NCI-H2107 treated with DMSO at 0.1 percent for 48 hours (cell line): ENCODE data around the gene UGT2B10.

Source experiments
- DNase-seq: peaks from one replicate; lab custom pipeline; 2025; ENCODE audit not compliant: unreplicated experiment; lab: John Stamatoyannopoulos, UW

The UGT2B10 gene

DNA sequence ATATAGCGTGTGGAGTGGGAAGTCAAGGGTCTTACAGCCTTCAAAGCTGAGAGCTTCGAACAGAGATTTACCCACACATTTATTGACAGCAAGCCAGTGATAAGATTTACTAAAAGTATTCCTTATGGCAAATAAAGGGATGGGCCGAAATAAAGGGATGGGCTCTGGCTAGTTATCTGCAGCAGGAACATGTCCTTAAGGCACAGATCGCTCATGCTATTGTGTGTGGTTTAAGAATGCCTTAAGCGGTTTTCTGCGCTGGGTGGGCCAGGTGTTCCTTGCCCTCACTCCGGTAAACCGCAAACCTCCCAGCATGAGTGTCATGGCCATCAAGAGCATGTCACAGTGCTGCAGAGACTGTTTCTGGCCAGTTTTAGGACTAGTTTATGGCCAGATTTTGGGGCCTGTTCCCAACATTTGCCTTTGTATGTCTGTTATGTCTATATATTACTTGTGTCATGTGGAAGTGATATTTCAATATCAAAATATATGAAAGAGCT is 53.5 kb downstream of the UGT2B10 start:
- no peak for DNase-seq

DNA sequence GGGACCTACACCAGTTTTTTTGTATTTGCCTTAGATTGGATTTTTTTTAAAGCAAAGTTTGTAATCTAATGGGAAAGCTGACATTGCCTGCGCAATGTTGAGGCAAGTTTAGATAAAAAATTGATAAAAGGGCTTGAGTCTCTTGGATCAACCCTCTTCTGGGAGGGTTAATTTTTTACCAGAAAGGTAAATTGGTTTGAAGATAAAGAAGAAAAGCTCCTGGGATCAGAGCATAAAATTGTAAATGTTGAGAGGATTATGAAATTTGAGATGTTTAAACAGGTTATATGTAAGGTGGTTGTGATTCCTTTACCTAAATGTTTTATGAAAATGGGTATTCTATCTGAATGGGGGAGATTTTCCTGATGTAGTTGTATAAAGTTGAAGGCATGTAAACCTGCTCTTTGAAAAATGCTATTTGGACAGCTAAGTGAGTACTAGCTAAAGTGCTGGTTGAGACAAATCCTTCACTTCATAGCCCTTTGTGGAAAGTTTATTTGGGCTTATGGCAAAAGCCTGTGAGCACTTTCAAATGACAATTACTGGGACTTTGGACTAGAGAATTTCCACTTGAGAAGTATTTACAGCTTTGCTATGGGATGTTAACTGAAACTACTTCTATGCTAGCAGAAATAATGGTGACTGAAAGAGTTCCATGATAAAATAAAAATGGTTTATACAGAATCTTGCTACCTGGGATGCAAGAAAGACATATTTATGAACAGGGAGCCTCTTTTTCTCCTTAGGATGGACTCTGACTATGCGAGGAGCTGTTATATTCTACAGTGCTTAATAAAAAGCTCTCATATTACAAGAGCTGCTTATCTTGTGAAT is 56.2 kb downstream of the UGT2B10 start:
- no peak for DNase-seq

DNA sequence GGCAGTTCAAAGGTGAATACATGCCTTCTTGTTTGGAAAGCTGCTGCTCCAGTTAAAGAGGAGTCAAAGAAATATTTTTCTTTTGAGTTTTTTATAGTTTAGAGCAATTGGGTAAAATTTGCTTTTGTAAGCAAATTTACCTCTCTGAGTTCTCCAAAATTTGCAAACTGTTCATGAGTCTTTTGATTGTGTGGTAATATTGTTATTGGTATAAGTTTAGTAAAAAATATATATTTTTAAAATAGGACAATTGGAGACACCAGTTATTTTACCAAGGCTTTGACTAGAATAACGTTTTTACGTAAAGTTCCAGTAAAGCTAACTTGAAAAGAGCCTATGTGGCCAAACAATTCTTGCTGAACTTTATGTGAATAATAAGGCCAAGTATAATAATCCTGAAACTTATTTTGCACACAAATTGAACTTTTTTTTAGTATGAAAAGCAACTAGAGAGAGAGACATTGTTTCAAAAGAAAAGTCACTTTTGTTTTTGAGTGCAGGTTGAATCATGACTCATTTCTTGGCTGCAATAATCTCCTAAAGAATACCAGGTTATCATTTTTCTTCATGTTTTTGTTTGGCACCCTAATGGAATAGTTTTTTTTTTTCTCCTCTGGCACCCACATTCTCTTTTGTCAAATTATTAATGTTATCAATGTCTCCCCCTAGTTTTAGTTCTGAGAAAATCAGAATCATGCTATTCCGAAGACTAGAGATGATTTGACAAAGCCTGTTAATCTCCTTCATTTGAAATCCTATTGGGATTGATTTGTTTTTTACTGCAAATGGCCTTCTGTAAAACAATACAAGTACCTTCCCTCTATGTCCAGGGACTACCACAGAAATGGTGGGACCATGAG is 57.1 kb downstream of the UGT2B10 start:
- no peak for DNase-seq

DNA sequence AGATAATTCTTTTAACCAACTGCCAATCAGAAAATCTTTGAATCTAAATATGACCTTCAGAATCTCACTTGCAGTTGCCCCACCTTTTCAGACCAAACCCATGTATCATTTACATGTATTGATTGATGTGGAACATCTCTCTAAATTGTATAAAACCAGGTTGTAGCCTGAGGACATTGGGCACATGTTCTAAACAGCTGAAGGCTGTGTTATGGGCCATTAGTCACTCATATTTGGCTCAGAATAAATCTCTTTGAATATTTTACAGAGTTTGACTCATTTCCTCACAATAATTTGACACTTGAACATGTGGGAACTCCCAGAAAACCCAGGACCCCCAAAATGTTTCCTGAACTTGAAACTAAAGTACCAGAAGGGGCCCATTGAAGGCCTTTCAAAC is 58.7 kb downstream of the UGT2B10 start:
- no peak for DNase-seq

DNA sequence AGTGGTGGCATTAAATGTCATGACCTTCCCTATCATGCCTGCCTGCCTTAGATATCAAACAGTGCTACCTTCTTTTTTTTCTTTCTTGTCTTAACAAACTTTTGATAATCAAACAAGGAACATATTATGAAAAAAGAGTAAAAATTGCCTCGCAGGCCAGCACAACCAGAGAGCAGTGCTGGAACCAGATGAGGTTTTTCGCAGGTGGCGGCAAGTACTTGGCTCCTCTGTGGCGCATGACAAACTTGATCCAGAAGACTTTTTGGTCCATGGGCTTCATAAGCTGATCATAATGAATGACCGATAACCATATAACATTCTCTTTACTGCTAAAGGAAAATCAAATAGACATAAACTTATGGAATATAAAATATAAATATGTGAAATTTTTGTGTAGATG is 61.8 kb downstream of the UGT2B10 start:
- no peak for DNase-seq

DNA sequence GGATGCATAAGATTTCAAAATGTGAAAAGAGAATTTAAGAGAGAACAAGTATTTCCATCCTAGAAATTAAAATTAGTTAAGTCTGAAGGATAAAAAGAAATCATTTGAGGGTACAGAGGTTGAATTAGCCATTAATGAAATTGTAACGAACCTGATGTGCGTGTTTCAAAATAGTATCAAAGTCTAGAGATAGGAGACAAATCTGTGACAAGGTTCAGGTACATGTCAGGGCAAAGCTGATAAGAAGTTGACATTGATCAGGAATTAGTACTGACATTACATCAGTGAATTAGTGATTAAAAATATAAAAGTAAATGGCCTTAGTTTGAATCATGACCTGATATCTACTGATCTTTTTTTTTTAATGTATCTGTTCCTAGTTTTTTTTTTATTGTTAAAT is 62.3 kb downstream of the UGT2B10 start:
- no peak for DNase-seq
